ENCODE measurements around the gene CENPP. TPM values are rescaled to one million over a fixed set of nuclear protein-coding genes. Genes with fewer than 3 reads are reported as not detected.
"Not testable (repeated sequence)": the region's sequence is repeated elsewhere in the genome, so short reads cannot be mapped to it uniquely, and the experiment has no call there.

Gene CENPP
- polyA plus RNA-seq, 6 donors from 2014 or later = 2.9 to 5.3 (median 4.2) TPM

- ATAC-seq (ENCODE audit: low read depth in 2 of 2) = no peak
- Mint-ChIP-seq H3K27ac (peak overlapping the region in 1 of 6 donors; percentile 39), H3K27me3 (no peaks in the 10 kb centered on the region), H3K9me3 (no peaks in the 10 kb centered on the region), H3K4me1 (no peaks in the 10 kb centered on the region), H3K36me3 (peaks cover 24 to 29% of the 10 kb centered on the region in 2 donors), H3K4me3 (no peak overlapping the region)
- no peak for DNase-seq
These were observed 289.2 kb downstream of the CENPP start for GRCh38 chr9:92614763-92615461.

GRCh38 chr9:92615790-92616189, 290.0 kb downstream of the CENPP start:
- DNase-seq (no peak), ATAC-seq (ENCODE audit: low read depth in 2 of 2) (no peak)
- no peaks in the 10 kb centered on the region for H3K27me3 Mint-ChIP-seq
- H3K36me3 Mint-ChIP-seq = peaks cover 24 to 36% of the 10 kb centered on the region in 2 donors
- H3K9me3 Mint-ChIP-seq = no peaks in the 10 kb centered on the region
- no peak overlapping the region for H3K4me3 Mint-ChIP-seq
- peak overlapping the region in 1 of 6 donors; percentile 92 for H3K27ac Mint-ChIP-seq
- H3K4me1 Mint-ChIP-seq = no peaks in the 10 kb centered on the region

- H3K4me1 Mint-ChIP-seq = no peaks in the 10 kb centered on the region
- H3K9me3 Mint-ChIP-seq = no peaks in the 10 kb centered on the region
- DNase-seq (no peak), ATAC-seq (ENCODE audit: low read depth in 2 of 2) (no peak)
- H3K36me3 Mint-ChIP-seq = peaks cover 24 to 34% of the 10 kb centered on the region in 2 donors
- no peaks in the 10 kb centered on the region for H3K27me3 Mint-ChIP-seq
- peak overlapping the region in 1 of 6 donors; percentile 39 for H3K27ac Mint-ChIP-seq
- no peak overlapping the region for H3K4me3 Mint-ChIP-seq
These were observed 290.5 kb downstream of the CENPP start for GRCh38 chr9:92616199-92616641.

- peaks cover 20 to 29% of the 10 kb centered on the region in 2 donors for H3K36me3 Mint-ChIP-seq
- H3K27ac Mint-ChIP-seq = no peak overlapping the region
- ATAC-seq (ENCODE audit: low read depth in 2 of 2) = no peak
- no peaks in the 10 kb centered on the region for H3K4me1 Mint-ChIP-seq
- H3K27me3 Mint-ChIP-seq = no peaks in the 10 kb centered on the region
- H3K9me3 Mint-ChIP-seq = no peaks in the 10 kb centered on the region
- no peak for DNase-seq
- no peak overlapping the region for H3K4me3 Mint-ChIP-seq
These were observed 290.9 kb downstream of the CENPP start for GRCh38 chr9:92616655-92617111.

- Mint-ChIP-seq H3K36me3 (peaks cover 14 to 23% of the 10 kb centered on the region in 2 donors), H3K9me3 (no peaks in the 10 kb centered on the region), H3K27me3 (no peaks in the 10 kb centered on the region), H3K4me1 (no peaks in the 10 kb centered on the region), H3K27ac (no peak overlapping the region), H3K4me3 (no peak overlapping the region)
- DNase-seq (no peak), ATAC-seq (ENCODE audit: low read depth in 2 of 2) (no peak)
These were observed 291.6 kb downstream of the CENPP start for GRCh38 chr9:92617195-92617813.

GRCh38 chr9:92617951-92618510, 292.3 kb downstream of the CENPP start:
- DNase-seq = no peak
- ATAC-seq (ENCODE audit: low read depth in 2 of 2) = no peak
- Mint-ChIP-seq H3K4me1 (no peaks in the 10 kb centered on the region), H3K27me3 (no peaks in the 10 kb centered on the region), H3K4me3 (no peak overlapping the region), H3K9me3 (no peaks in the 10 kb centered on the region), H3K27ac (peak overlapping the region in 1 of 6 donors; percentile 7), H3K36me3 (peaks cover 13 to 21% of the 10 kb centered on the region in 2 donors)

- ATAC-seq (ENCODE audit: low read depth in 2 of 2) (no peak), DNase-seq (no peak)
- Mint-ChIP-seq H3K4me1 (no peaks in the 10 kb centered on the region), H3K4me3 (no peak overlapping the region), H3K36me3 (peaks cover 13 to 21% of the 10 kb centered on the region in 2 donors), H3K27me3 (no peaks in the 10 kb centered on the region), H3K9me3 (no peaks in the 10 kb centered on the region), H3K27ac (peak overlapping the region in 1 of 6 donors; percentile 56)
These were observed 293.0 kb downstream of the CENPP start for GRCh38 chr9:92618633-92619225.

GRCh38 chr9:92619601-92620300, 294.0 kb downstream of the CENPP start:
- no peak for DNase-seq
- Mint-ChIP-seq H3K27me3 (no peaks in the 10 kb centered on the region), H3K36me3 (peaks cover 9 to 21% of the 10 kb centered on the region in 2 donors), H3K9me3 (no peaks in the 10 kb centered on the region), H3K4me1 (no peaks in the 10 kb centered on the region), H3K4me3 (no peak overlapping the region), H3K27ac (no peak overlapping the region)
- no peak for ATAC-seq (ENCODE audit: low read depth in 2 of 2)

- Mint-ChIP-seq H3K9me3 (no peaks in the 10 kb centered on the region), H3K4me1 (no peaks in the 10 kb centered on the region)
- DNase-seq = no peak
These were observed 295.1 kb downstream of the CENPP start for GRCh38 chr9:92620845-92621244.

GRCh38 chr9:92623936-92624335, 298.2 kb downstream of the CENPP start:
- not testable (repeated sequence) for ATAC-seq (ENCODE audit: low read depth in 2 of 2); DNase-seq; H3K9me3 Mint-ChIP-seq; H3K4me3 Mint-ChIP-seq; H3K27ac Mint-ChIP-seq; H3K27me3 Mint-ChIP-seq
- H3K4me1 Mint-ChIP-seq = peaks cover 0 to 15% (median 5%) of the 10 kb centered on the region in 3 donors
- H3K36me3 Mint-ChIP-seq = peaks cover 11 to 28% of the 10 kb centered on the region in 2 donors

More at GRCh38 chr9:92620845-92621244, 295.1 kb downstream of the CENPP start:
- peaks cover 8 to 17% of the 10 kb centered on the region in 2 donors for H3K36me3 Mint-ChIP-seq
- H3K27me3 Mint-ChIP-seq = no peaks in the 10 kb centered on the region
- H3K4me3 Mint-ChIP-seq = no peak overlapping the region
- no peak overlapping the region for H3K27ac Mint-ChIP-seq
- no peak for ATAC-seq (ENCODE audit: low read depth in 2 of 2)

GRCh38 chr9:92626484-92626883, 300.7 kb downstream of the CENPP start:
- Mint-ChIP-seq H3K27ac (peak overlapping the region in 1 of 6 donors; percentile 77), H3K27me3 (no peaks in the 10 kb centered on the region), H3K9me3 (peaks cover 0 to 5% (median 0%) of the 10 kb centered on the region in 7 donors), H3K36me3 (peaks cover 24 to 34% of the 10 kb centered on the region in 2 donors), H3K4me3 (no peak overlapping the region), H3K4me1 (peaks cover 0 to 15% (median 5%) of the 10 kb centered on the region in 3 donors)
- ATAC-seq (ENCODE audit: low read depth in 2 of 2) = no peak
- no peak for DNase-seq

GRCh38 chr9:92627651-92628050, 301.9 kb downstream of the CENPP start:
- DNase-seq = no peak
- no peak overlapping the region for H3K27ac Mint-ChIP-seq
- no peak for ATAC-seq (ENCODE audit: low read depth in 2 of 2)
- peaks cover 0 to 5% (median 0%) of the 10 kb centered on the region in 7 donors for H3K9me3 Mint-ChIP-seq
- H3K4me1 Mint-ChIP-seq = peaks cover 0 to 15% (median 5%) of the 10 kb centered on the region in 3 donors
- H3K27me3 Mint-ChIP-seq = no peaks in the 10 kb centered on the region
- H3K4me3 Mint-ChIP-seq = no peak overlapping the region
- H3K36me3 Mint-ChIP-seq = peaks cover 28 to 34% of the 10 kb centered on the region in 2 donors

All from naive B cell (primary cell).